Measurements from ENCODE around the gene SH2B2. TPM values are rescaled to one million over a fixed set of nuclear protein-coding genes. Genes with fewer than 3 reads are reported as not detected.
"Not testable (repeated sequence)": the region's sequence is repeated elsewhere in the genome, so short reads cannot be mapped to it uniquely, and the experiment has no call there.

Gene SH2B2
- total and polyA plus RNA-seq, 5 donors: 0.49 to 2.8 (median 0.84) TPM

GRCh38 chr7:102346983-102347382 is 60.3 kb downstream of the SH2B2 start:
- WGBS: 80% methylated on average over 2 of the region's 6 CpGs
- not testable (repeated sequence) for ATAC-seq

GRCh38 chr7:102356344-102356743 is 69.7 kb downstream of the SH2B2 start, which contains the start of gene SPDYE6:
SPDYE6 (minus strand) TSS chr7:102356444; CDS start chr7:102356023, 421 bp downstream.
- H3K4me1 ChIP-seq (ENCODE audit: control insufficient read depth, insufficient read depth, low read length); intact Hi-C loops (cut with DNase I); H3K9me3 ChIP-seq (ENCODE audit: control insufficient read depth, low read length); H3K27me3 ChIP-seq (ENCODE audit: control insufficient read depth, insufficient read depth); DNase-seq; H3K4me3 ChIP-seq (ENCODE audit: low read length); ATAC-seq; H3K27ac ChIP-seq (ENCODE audit: low read length): not testable (repeated sequence)
- no CpG with 5 or more reads among the region's 6 CpGs for WGBS

More at GRCh38 chr7:102346983-102347382, 60.3 kb downstream of the SH2B2 start:
- H3K27me3 ChIP-seq (ENCODE audit: control insufficient read depth, insufficient read depth); H3K4me1 ChIP-seq (ENCODE audit: control insufficient read depth, insufficient read depth, low read length); H3K27ac ChIP-seq (ENCODE audit: low read length); intact Hi-C loops (cut with DNase I); DNase-seq; H3K9me3 ChIP-seq (ENCODE audit: control insufficient read depth, low read length); H3K4me3 ChIP-seq (ENCODE audit: low read length): not testable (repeated sequence)

- H3K27me3 ChIP-seq (ENCODE audit: control insufficient read depth, insufficient read depth); H3K4me1 ChIP-seq (ENCODE audit: control insufficient read depth, insufficient read depth, low read length); H3K9me3 ChIP-seq (ENCODE audit: control insufficient read depth, low read length); intact Hi-C loops (cut with DNase I): not testable (repeated sequence)
- Histone ChIP-seq H3K27ac (ENCODE audit: low read length) (peak overlapping the region; percentile 74), H3K4me3 (ENCODE audit: low read length) (peak overlapping the region; percentile 66)
- DNase-seq: peak; percentile 97 to 99 (median 98)
- ATAC-seq: peak; percentile 100
- WGBS: under 1% methylated on average over 72 of the region's 76 CpGs
Measured at GRCh38 chr7:102363549-102364393, 77.1 kb downstream of the SH2B2 start.

GRCh38 chr7:102364394-102364886 is 77.8 kb downstream of the SH2B2 start:
- ATAC-seq; intact Hi-C loops (cut with DNase I); H3K9me3 ChIP-seq (ENCODE audit: control insufficient read depth, low read length); H3K27me3 ChIP-seq (ENCODE audit: control insufficient read depth, insufficient read depth); H3K4me1 ChIP-seq (ENCODE audit: control insufficient read depth, insufficient read depth, low read length): not testable (repeated sequence)
- peak; percentile 18 to 49 (median 27) for DNase-seq
- WGBS: 0% methylated on average over 19 of the region's 20 CpGs
- H3K4me3 ChIP-seq (ENCODE audit: low read length): peak overlapping the region; percentile 66
- peak overlapping the region; percentile 6 for H3K27ac ChIP-seq (ENCODE audit: low read length)

GRCh38 chr7:102365390-102365789 is 78.7 kb downstream of the SH2B2 start:
- H3K4me1 ChIP-seq (ENCODE audit: control insufficient read depth, insufficient read depth, low read length); ATAC-seq; H3K27me3 ChIP-seq (ENCODE audit: control insufficient read depth, insufficient read depth); intact Hi-C loops (cut with DNase I); H3K4me3 ChIP-seq (ENCODE audit: low read length); H3K9me3 ChIP-seq (ENCODE audit: control insufficient read depth, low read length); H3K27ac ChIP-seq (ENCODE audit: low read length); DNase-seq: not testable (repeated sequence)
- 53% methylated on average over 7 of the region's 7 CpGs for WGBS

- DNase-seq; H3K27ac ChIP-seq (ENCODE audit: low read length); H3K27me3 ChIP-seq (ENCODE audit: control insufficient read depth, insufficient read depth); H3K9me3 ChIP-seq (ENCODE audit: control insufficient read depth, low read length); H3K4me1 ChIP-seq (ENCODE audit: control insufficient read depth, insufficient read depth, low read length); H3K4me3 ChIP-seq (ENCODE audit: low read length); intact Hi-C loops (cut with DNase I); ATAC-seq: not testable (repeated sequence)
Measured at GRCh38 chr7:102370038-102370437, 83.4 kb downstream of the SH2B2 start.

Small RNAs within 50 kb of the gene (microRNA-seq; reads per million reads assigned to microRNA genes)
- 0 reads per million in 2 donors for gene MIR4285

Other genes starting within 250 kb of the SH2B2 start
- gene SPDYE6, start 69.6 kb downstream of the SH2B2 start, total RNA-seq: not detected
- 0.18 TPM for gene SPDYE6, start 69.6 kb downstream of the SH2B2 start, polyA plus RNA-seq
- gene PRKRIP1, start 109.5 kb downstream of the SH2B2 start, total RNA-seq: 10 to 100 TPM; 14.6 to 20.5 (median 15.3) TPM
- gene PRKRIP1, start 109.5 kb downstream of the SH2B2 start, polyA plus RNA-seq: 17.7 TPM
- 1 to 10 TPM; 3.6 to 7.4 (median 4.8) TPM for gene ORAI2, start 146.7 kb downstream of the SH2B2 start, total RNA-seq
- 2.9 TPM for gene ORAI2, start 146.7 kb downstream of the SH2B2 start, polyA plus RNA-seq
- gene ALKBH4, start 178.0 kb downstream of the SH2B2 start, total RNA-seq: 1 to 10 TPM; 7.6 to 9.2 (median 8.3) TPM
- gene ALKBH4, start 178.0 kb downstream of the SH2B2 start, polyA plus RNA-seq: 7.3 TPM
- gene LRWD1, start 178.1 kb downstream of the SH2B2 start, total RNA-seq: 10 to 100 TPM in 3 of 4 donors, 1 to 10 TPM in 1; 9.7 to 14.2 (median 11.0) TPM
- 8.5 TPM for gene LRWD1, start 178.1 kb downstream of the SH2B2 start, polyA plus RNA-seq
- gene POLR2J, start 192.1 kb downstream of the SH2B2 start, total RNA-seq: 10 to 100 TPM; 51.0 to 63.0 (median 58.8) TPM
- gene POLR2J, start 192.1 kb downstream of the SH2B2 start, polyA plus RNA-seq: 176 TPM
- gene RASA4B, start 230.9 kb downstream of the SH2B2 start, total RNA-seq: 10 to 100 TPM in 2 of 4 donors, 1 to 10 TPM in 2; 3.8 to 12.8 (median 9.4) TPM
- gene RASA4B, start 230.9 kb downstream of the SH2B2 start, polyA plus RNA-seq: 5.8 TPM